ENCODE data around the gene THSD4. TPM values are rescaled to one million over a fixed set of nuclear protein-coding genes. Genes with fewer than 3 reads are reported as not detected.

Gene THSD4
- total and polyA plus RNA-seq, 3 experiments from 2014 or later = not detected

- no peaks in the 10 kb centered on the region for H3K4me1 ChIP-seq (ENCODE audit: insufficient read depth, low read length)
- DNase-seq = no peak
- peaks cover 11 to 35% of the 10 kb centered on the region in 2 donors for H3K27me3 Mint-ChIP-seq
- no peak overlapping the region for H3K4me3 Mint-ChIP-seq
- POLR2A ChIA-PET = no interaction called here
- H3K4me1 Mint-ChIP-seq = no peaks in the 10 kb centered on the region
- CTCF ChIA-PET = interaction anchor here (2.1 kb wide), 1 partner anchor 351 kb away, joined by 5 read pairs; no protein-coding TSS in a partner anchor
- H3K36me3 ChIP-seq (ENCODE audit: insufficient read depth, low read length) = no peaks in the 10 kb centered on the region
- H3K36me3 Mint-ChIP-seq = no peaks in the 10 kb centered on the region
- no peaks in the 10 kb centered on the region for H3K27me3 ChIP-seq (ENCODE audit: insufficient read depth, low read length, poor library complexity, severe bottlenecking)
- H3K9me3 ChIP-seq (ENCODE audit: low read length) = no peaks in the 10 kb centered on the region
- H3K4me3 ChIP-seq (ENCODE audit: low read length) = no peak overlapping the region
- H3K9me3 Mint-ChIP-seq = no peaks in the 10 kb centered on the region
- H3K27ac ChIP-seq (ENCODE audit: low read depth, low read length) = no peak overlapping the region
- no peak overlapping the region for H3K27ac Mint-ChIP-seq
Observed at GRCh38 chr15:71804695-71805470, 689.6 kb downstream of the THSD4 start.

GRCh38 chr15:71806452-71806931, 691.2 kb downstream of the THSD4 start:
- POLR2A ChIA-PET = no interaction called here
- no peak overlapping the region for H3K27ac Mint-ChIP-seq
- H3K27me3 Mint-ChIP-seq = peaks cover 8 to 23% of the 10 kb centered on the region in 2 donors
- no peaks in the 10 kb centered on the region for H3K36me3 Mint-ChIP-seq
- CTCF ChIA-PET = no interaction called here
- H3K9me3 Mint-ChIP-seq = no peaks in the 10 kb centered on the region
- no peaks in the 10 kb centered on the region for H3K4me1 Mint-ChIP-seq
- Histone ChIP-seq H3K27ac (ENCODE audit: low read depth, low read length) (no peak overlapping the region), H3K9me3 (ENCODE audit: low read length) (no peaks in the 10 kb centered on the region), H3K4me1 (ENCODE audit: insufficient read depth, low read length) (no peaks in the 10 kb centered on the region), H3K27me3 (ENCODE audit: insufficient read depth, low read length, poor library complexity, severe bottlenecking) (no peaks in the 10 kb centered on the region), H3K36me3 (ENCODE audit: insufficient read depth, low read length) (no peaks in the 10 kb centered on the region), H3K4me3 (ENCODE audit: low read length) (no peak overlapping the region)
- H3K4me3 Mint-ChIP-seq = no peak overlapping the region
- no peak for DNase-seq

DNA sequence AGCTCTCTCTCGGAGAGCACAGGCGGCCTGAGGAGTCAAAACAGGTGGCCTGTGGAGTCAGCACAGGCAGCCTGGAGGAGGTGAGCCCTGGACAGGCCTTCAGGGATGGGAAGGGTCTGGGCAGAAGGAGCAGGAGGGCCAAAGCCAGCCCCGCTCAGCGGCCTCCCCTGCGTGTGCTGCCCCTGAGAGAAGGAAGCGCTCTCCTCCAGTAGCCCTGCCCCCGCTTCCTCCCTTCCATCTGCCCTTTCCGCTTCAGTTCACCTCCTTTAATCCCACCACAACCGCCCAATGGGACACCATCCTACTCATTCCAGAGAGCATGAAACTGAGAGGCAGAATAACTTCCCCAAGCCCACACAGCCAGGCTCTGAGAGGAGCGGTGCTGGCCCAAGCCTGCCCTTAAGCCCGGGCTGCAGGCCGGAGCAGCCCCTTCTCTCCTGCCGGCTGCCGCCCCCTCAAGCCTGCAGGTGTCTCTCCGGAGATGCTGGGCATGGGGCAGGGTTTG, 691.9 kb downstream of the THSD4 start:
- CTCF ChIA-PET = no interaction called here
- Mint-ChIP-seq H3K4me3 (no peak overlapping the region), H3K27me3 (peaks cover 8 to 18% of the 10 kb centered on the region in 2 donors), H3K36me3 (no peaks in the 10 kb centered on the region), H3K9me3 (no peaks in the 10 kb centered on the region), H3K4me1 (no peaks in the 10 kb centered on the region), H3K27ac (peak overlapping the region in 1 of 8 donors; percentile 47)
- Histone ChIP-seq H3K9me3 (ENCODE audit: low read length) (no peaks in the 10 kb centered on the region), H3K27ac (ENCODE audit: low read depth, low read length) (no peak overlapping the region), H3K36me3 (ENCODE audit: insufficient read depth, low read length) (no peaks in the 10 kb centered on the region), H3K27me3 (ENCODE audit: insufficient read depth, low read length, poor library complexity, severe bottlenecking) (no peaks in the 10 kb centered on the region), H3K4me3 (ENCODE audit: low read length) (no peak overlapping the region), H3K4me1 (ENCODE audit: insufficient read depth, low read length) (no peaks in the 10 kb centered on the region)
- no peak for DNase-seq
- POLR2A ChIA-PET = no interaction called here

GRCh38 chr15:71807691-71808091, 692.4 kb downstream of the THSD4 start:
- no peak for DNase-seq
- Mint-ChIP-seq H3K4me1 (no peaks in the 10 kb centered on the region), H3K9me3 (no peaks in the 10 kb centered on the region), H3K27ac (no peak overlapping the region), H3K36me3 (no peaks in the 10 kb centered on the region), H3K27me3 (peaks cover 5 to 14% of the 10 kb centered on the region in 2 donors), H3K4me3 (no peak overlapping the region)
- ChIA-PET CTCF (no interaction called here), POLR2A (no interaction called here)
- no peak overlapping the region for H3K4me3 ChIP-seq (ENCODE audit: low read length)
- H3K27me3 ChIP-seq (ENCODE audit: insufficient read depth, low read length, poor library complexity, severe bottlenecking) = no peaks in the 10 kb centered on the region
- no peaks in the 10 kb centered on the region for H3K36me3 ChIP-seq (ENCODE audit: insufficient read depth, low read length)
- no peaks in the 10 kb centered on the region for H3K4me1 ChIP-seq (ENCODE audit: insufficient read depth, low read length)
- H3K9me3 ChIP-seq (ENCODE audit: low read length) = no peaks in the 10 kb centered on the region
- H3K27ac ChIP-seq (ENCODE audit: low read depth, low read length) = no peak overlapping the region

- ChIA-PET POLR2A (no interaction called here), CTCF (no interaction called here)
- H3K9me3 Mint-ChIP-seq = no peaks in the 10 kb centered on the region
- Histone ChIP-seq H3K4me1 (ENCODE audit: insufficient read depth, low read length) (no peaks in the 10 kb centered on the region), H3K27me3 (ENCODE audit: insufficient read depth, low read length, poor library complexity, severe bottlenecking) (no peaks in the 10 kb centered on the region), H3K36me3 (ENCODE audit: insufficient read depth, low read length) (no peaks in the 10 kb centered on the region), H3K9me3 (ENCODE audit: low read length) (no peaks in the 10 kb centered on the region), H3K4me3 (ENCODE audit: low read length) (no peak overlapping the region), H3K27ac (ENCODE audit: low read depth, low read length) (no peak overlapping the region)
- no peak for DNase-seq
- no peaks in the 10 kb centered on the region for H3K36me3 Mint-ChIP-seq
- H3K27me3 Mint-ChIP-seq = peaks cover 1 to 9% of the 10 kb centered on the region in 2 donors
- no peaks in the 10 kb centered on the region for H3K4me1 Mint-ChIP-seq
- no peak overlapping the region for H3K27ac Mint-ChIP-seq
- no peak overlapping the region for H3K4me3 Mint-ChIP-seq
Observed at GRCh38 chr15:71808311-71809020, 693.2 kb downstream of the THSD4 start.

DNA sequence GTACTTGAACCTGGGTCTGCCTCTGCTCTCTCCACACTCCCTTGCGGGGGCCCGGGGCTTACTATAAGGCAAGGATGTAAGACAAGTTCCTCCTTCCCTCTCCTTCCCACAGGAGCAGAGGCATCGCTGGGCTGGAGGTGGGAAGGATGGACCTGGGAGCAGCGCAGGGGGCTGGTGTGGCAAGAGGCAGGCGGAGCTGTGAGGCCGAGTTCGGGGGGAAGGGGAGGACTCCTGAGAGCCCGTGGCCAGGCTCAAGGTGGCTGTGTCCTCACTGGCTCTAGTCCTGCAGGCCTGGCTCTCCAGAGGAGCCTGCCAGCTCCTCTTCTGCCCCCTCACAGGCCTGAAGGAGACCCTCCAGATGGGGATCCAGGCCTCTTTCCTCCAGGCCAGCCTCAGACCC, 694.1 kb downstream of the THSD4 start:
- ChIA-PET CTCF (no interaction called here), POLR2A (no interaction called here)
- Histone ChIP-seq H3K4me3 (ENCODE audit: low read length) (no peak overlapping the region), H3K27ac (ENCODE audit: low read depth, low read length) (no peak overlapping the region), H3K9me3 (ENCODE audit: low read length) (no peaks in the 10 kb centered on the region), H3K27me3 (ENCODE audit: insufficient read depth, low read length, poor library complexity, severe bottlenecking) (no peaks in the 10 kb centered on the region), H3K4me1 (ENCODE audit: insufficient read depth, low read length) (no peaks in the 10 kb centered on the region), H3K36me3 (ENCODE audit: insufficient read depth, low read length) (no peaks in the 10 kb centered on the region)
- Mint-ChIP-seq H3K36me3 (no peaks in the 10 kb centered on the region), H3K27me3 (peaks cover 1 to 9% of the 10 kb centered on the region in 2 donors), H3K4me3 (no peak overlapping the region), H3K27ac (no peak overlapping the region), H3K9me3 (no peaks in the 10 kb centered on the region), H3K4me1 (no peaks in the 10 kb centered on the region)
- no peak for DNase-seq

- Histone ChIP-seq H3K4me3 (ENCODE audit: low read length) (no peak within 1 kb of the TSS), H3K9me3 (ENCODE audit: low read length) (no peaks in the 10 kb centered on the region), H3K36me3 (ENCODE audit: insufficient read depth, low read length) (no peaks in the 10 kb centered on the region), H3K27ac (ENCODE audit: low read depth, low read length) (no peak within 1 kb of the TSS), H3K4me1 (ENCODE audit: insufficient read depth, low read length) (no peaks in the 10 kb centered on the region), H3K27me3 (ENCODE audit: insufficient read depth, low read length, poor library complexity, severe bottlenecking) (no peaks in the 10 kb centered on the region)
- H3K27ac Mint-ChIP-seq = no peak within 1 kb of the TSS
- POLR2A ChIA-PET = no interaction called here
- peaks cover 0 to under 1% (median 0%) of the 10 kb centered on the region in 5 donors for H3K9me3 Mint-ChIP-seq
- no peaks in the 10 kb centered on the region for H3K36me3 Mint-ChIP-seq
- no peak within 1 kb of the TSS for H3K4me3 Mint-ChIP-seq
- H3K27me3 Mint-ChIP-seq = peaks cover 1 to 6% of the 10 kb centered on the region in 2 donors
- DNase-seq = no peak
- H3K4me1 Mint-ChIP-seq = no peaks in the 10 kb centered on the region
- CTCF ChIA-PET = no interaction called here
Observed at GRCh38 chr15:71810256-71811035, 695.2 kb downstream of the THSD4 start, which contains the start of gene NR2E3. NR2E3 (plus strand) TSS chr15:71810554; CDS start chr15:71810744, 190 bp downstream.

All from CD8-positive, alpha-beta memory T cell (primary cell).